GM21526 (cell line): ENCODE measurements around the gene STK32C.
A peak's percentile ranks its signal among the peaks of the same experiment; 100 is the strongest.
"Not testable (repeated sequence)": the region's sequence is repeated elsewhere in the genome, so short reads cannot be mapped to it uniquely, and the experiment has no call there.

Experiments
- ATAC-seq: cut with Tn5 transposase; IDR thresholded peaks from one replicate; pipeline ENCODE4 v1.9.1; 2021; ENCODE audit warnings: moderate library complexity; ENCODE audit not compliant: unreplicated experiment, low FRiP score

STK32C gene

GRCh38 chr10:132320654-132321469 lies 13.1 kb upstream of the STK32C start:
- no peak for ATAC-seq

- ATAC-seq: peak; percentile 95
Measured at GRCh38 chr10:132319853-132320653, 12.3 kb upstream of the STK32C start.

GRCh38 chr10:132317477-132317876 lies 9.7 kb upstream of the STK32C start:
- ATAC-seq: not testable (repeated sequence)

- no peak for ATAC-seq
Measured at GRCh38 chr10:132316133-132316532, 8.4 kb upstream of the STK32C start.

GRCh38 chr10:132314881-132315280 lies 7.1 kb upstream of the STK32C start:
- ATAC-seq: not testable (repeated sequence)

GRCh38 chr10:132314336-132314735 lies 6.6 kb upstream of the STK32C start:
- ATAC-seq: no peak

- ATAC-seq: no peak
Measured at GRCh38 chr10:132313865-132314264, 6.1 kb upstream of the STK32C start.

- ATAC-seq: no peak
Measured at GRCh38 chr10:132313305-132313704, 5.6 kb upstream of the STK32C start.

GRCh38 chr10:132311338-132311939 lies 3.7 kb upstream of the STK32C start:
- no peak for ATAC-seq

- no peak for ATAC-seq
Measured at GRCh38 chr10:132310701-132311337, 3.1 kb upstream of the STK32C start.

GRCh38 chr10:132309879-132310591 lies 2.3 kb upstream of the STK32C start:
- no peak for ATAC-seq

- ATAC-seq: no peak
Measured at GRCh38 chr10:132309471-132309865, 1.7 kb upstream of the STK32C start.

- no peak for ATAC-seq
Measured at GRCh38 chr10:132308587-132309470, 1.1 kb upstream of the STK32C start.

GRCh38 chr10:132306864-132307751 lies 642 bp downstream of the STK32C start:
- peak; percentile 2 for ATAC-seq

- no peak for ATAC-seq
Measured at GRCh38 chr10:132306343-132306685, 1.4 kb downstream of the STK32C start.

- ATAC-seq: no peak
Measured at GRCh38 chr10:132305654-132306342, 2.0 kb downstream of the STK32C start.

- no peak for ATAC-seq
Measured at GRCh38 chr10:132304756-132305509, 2.8 kb downstream of the STK32C start.
